Stomach smooth muscle (tissue), 2 donors: Measurements from ENCODE around the gene GIT1.

Experiments used
- H3K27ac ChIP-seq: one replicate; pipeline ENCODE4 v1.7.0; 2013; ENCODE audit warnings: mild to moderate bottlenecking, low read length, inconsistent platforms
- H3K27me3 ChIP-seq, 2 donors: one replicate each; pipeline ENCODE4 v1.7.0; 2013; ENCODE audit warnings: low read length in 2 of 2; ENCODE audit not compliant: insufficient read depth in 2 of 2, control insufficient read depth in 1 of 2
- H3K36me3 ChIP-seq, 2 donors: one replicate each; pipeline ENCODE4 v1.7.0; 2013; ENCODE audit warnings: low read length in 2 of 2; ENCODE audit not compliant: control insufficient read depth in 2 of 2, insufficient read depth in 2 of 2
- H3K4me1 ChIP-seq: one replicate; pipeline ENCODE4 v1.7.0; 2013; ENCODE audit warnings: low read length; ENCODE audit not compliant: control insufficient read depth, insufficient read depth
- H3K4me3 ChIP-seq, 2 donors: one replicate each; pipeline ENCODE4 v1.7.0; 2013; ENCODE audit warnings: low read length in 2 of 2
- H3K9ac ChIP-seq, 2 donors: one replicate each; pipeline ENCODE4 v1.7.0; 2013; ENCODE audit warnings: low read length in 2 of 2, mild to moderate bottlenecking in 1 of 2
- H3K9me3 ChIP-seq, 2 donors: one replicate each; pipeline ENCODE4 v1.7.0; 2013; ENCODE audit warnings: low read length in 2 of 2; ENCODE audit not compliant: control insufficient read depth in 2 of 2
- donor health status: healthy.
- donor health status: Pancreatic carcinoma.

The GIT1 gene

DNA sequence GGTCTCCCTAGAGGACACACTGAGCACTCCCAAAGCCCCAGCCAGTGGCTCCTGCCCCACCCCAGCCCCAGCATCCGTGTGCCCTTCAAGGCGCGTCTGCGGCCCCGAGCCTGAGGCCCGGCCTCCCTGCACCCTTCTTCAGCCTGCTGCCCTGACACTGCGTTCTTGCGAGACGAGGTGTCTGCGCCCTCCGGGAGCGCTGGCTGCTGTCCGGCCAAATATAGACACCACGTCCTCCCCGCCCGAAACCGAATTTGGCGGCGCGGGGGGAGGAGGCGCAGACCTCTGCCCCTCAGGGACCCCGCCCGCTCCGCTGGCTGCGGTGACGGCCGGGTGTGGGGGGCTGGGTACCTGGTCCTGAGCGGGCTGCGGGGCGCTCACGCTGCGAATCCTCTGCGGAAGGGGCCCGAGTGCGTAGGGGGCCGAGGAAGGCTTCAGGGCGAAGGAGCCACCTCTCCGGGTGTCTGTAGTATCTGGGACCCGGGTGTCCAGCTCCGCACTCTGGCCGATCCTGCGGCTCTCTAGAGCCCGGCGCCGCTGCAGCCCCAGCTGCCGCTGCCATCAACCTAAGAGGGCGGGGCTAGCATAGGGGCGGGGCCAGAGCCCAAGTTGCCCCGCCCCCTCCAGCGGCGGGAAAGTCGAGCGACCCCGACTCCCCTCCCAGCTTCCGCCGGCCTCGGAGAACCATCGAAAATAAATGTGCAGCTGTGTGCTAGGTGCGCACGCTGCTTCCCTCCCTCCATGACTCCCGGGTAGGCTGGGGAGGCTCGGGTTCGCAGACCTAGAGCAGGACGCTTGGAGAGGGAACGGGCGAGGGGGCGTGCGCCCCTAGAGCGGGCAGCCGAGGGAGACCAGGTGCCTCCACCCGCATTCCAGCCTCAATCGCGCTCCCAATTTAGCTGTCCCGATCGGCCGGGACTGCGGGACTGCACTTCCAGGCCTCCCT, 33.2 kb upstream of the GIT1 start, which contains the start of gene CORO6:
CORO6 (minus strand) TSS at position 576 of the 946 bp plus-strand sequence. CDS start 1,491 bp downstream, outside the sequence.
- Histone ChIP-seq H3K4me3 (peak within 1 kb of the TSS; percentile 71 to 81), H3K9ac (peak within 1 kb of the TSS; percentile 66), H3K36me3 (peaks cover 0 to 2% of the 10 kb centered on the region in 2 donors), H3K27ac (peak within 1 kb of the TSS; percentile 73), H3K9me3 (no peaks in the 10 kb centered on the region), H3K27me3 (no peaks in the 10 kb centered on the region), H3K4me1 (peaks cover 59% of the 10 kb centered on the region)

DNA sequence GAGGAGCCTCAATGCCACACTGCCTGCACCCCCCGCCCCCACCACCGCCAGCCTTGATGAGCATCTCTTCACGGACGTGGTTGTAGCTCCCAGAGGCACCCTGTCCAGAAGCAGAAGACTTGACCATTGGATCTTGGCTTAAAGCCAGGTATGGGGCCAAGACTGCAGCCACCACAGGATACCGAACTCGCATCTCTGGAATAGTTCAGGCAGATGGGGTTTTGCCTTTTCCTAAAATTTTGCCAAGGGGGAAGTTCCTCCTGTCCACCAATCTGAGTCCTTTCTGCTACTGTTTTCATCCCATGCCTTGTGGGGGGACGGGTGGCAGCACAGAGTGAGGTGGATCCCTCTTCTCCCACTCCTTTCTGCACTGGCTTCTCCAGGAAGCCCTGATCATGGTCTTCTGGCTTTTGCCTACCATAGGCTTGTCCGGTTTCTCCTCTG, 32.3 kb upstream of the GIT1 start:
- Histone ChIP-seq H3K9me3 (no peaks in the 10 kb centered on the region), H3K36me3 (peaks cover 0 to 2% of the 10 kb centered on the region in 2 donors), H3K4me1 (peaks cover 67% of the 10 kb centered on the region), H3K9ac (peak overlapping the region; percentile 66), H3K27ac (peak overlapping the region; percentile 73), H3K4me3 (peak overlapping the region; percentile 71 to 81), H3K27me3 (no peaks in the 10 kb centered on the region)

DNA sequence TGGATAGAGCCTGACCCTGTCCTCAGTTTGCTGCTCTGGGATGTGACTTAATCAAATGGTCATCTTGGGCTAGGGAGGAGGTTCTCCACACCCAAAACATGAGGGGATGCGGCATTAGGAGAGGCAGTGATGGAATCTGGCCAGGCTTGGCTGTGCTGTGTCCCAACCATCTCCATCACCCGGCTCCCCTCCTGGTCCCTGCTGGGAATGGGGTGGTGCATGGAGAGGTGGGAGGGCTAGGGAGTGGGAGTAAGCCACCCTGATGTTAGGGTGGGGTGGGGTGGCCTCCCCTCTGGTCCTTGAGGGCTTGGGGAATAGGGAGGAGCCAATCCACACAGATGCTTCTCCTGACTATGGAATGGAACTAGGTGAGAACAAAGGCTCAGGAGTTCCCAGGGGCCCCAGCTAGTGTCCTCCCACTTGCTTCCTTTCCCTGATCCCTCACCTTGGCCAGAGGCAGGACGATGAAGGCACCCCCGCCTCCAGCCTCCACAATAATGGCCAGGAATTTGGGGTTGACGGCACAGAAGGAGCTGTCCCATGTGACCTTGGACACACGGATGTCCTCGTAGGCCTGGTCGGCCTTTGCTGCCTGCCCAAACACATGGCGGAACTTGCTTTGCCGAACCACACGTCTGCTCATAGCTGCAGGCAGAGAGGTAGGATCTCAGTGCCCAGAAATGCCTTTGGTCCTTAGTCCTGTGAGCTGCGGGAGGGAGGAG, 31.5 kb upstream of the GIT1 start:
- Histone ChIP-seq H3K36me3 (no peaks in the 10 kb centered on the region), H3K27me3 (no peaks in the 10 kb centered on the region), H3K4me1 (peaks cover 76% of the 10 kb centered on the region), H3K27ac (peak overlapping the region; percentile 46), H3K4me3 (peak overlapping the region in 1 of 2 donors; percentile 81), H3K9me3 (no peaks in the 10 kb centered on the region), H3K9ac (no peak overlapping the region)

DNA sequence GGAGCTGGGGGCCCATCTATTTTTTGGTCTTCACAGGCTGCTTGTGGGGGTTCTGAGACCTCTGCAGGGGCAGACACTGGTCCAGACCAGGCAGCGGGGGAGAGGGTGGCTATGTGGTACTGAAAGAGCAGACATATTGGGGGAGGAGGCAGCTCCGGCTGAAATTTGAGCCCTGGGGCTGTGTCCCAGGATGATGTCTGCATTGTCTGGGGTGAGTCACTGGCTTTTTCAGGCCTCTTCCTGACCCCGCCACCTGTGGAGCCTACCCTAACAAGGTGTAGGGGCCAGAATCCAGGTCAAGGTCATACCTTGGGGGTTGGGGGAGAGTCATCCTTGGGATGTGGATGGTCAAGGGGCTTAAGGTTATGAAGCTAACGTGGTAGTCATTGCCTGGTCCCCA, 30.8 kb upstream of the GIT1 start:
- no peak overlapping the region for H3K9ac ChIP-seq
- no peak overlapping the region for H3K4me3 ChIP-seq
- H3K4me1 ChIP-seq = peaks cover 81% of the 10 kb centered on the region
- no peaks in the 10 kb centered on the region for H3K27me3 ChIP-seq
- H3K36me3 ChIP-seq = no peaks in the 10 kb centered on the region
- no peaks in the 10 kb centered on the region for H3K9me3 ChIP-seq
- H3K27ac ChIP-seq = no peak overlapping the region

DNA sequence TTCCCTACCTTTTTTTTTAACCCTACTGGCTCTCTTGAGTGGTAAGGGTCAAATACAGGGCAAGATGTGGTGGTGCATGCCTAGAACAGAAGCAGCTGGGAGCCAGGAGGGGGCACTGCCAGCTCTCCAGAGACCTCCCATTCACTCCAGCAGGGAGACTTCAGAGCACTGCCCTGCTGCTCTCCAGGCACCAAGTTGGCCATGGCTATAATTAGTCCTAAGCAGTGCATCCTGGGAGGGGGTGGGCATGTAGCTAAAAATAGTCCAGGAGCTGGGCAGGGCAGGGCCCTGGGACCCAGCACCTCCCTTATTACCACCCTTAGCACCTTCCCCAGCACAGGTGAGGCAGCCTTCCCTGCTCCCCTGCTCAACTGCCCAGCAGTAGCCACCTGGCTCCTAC, 29.8 kb upstream of the GIT1 start:
- Histone ChIP-seq H3K27ac (no peak overlapping the region), H3K4me1 (peaks cover 86% of the 10 kb centered on the region)

DNA sequence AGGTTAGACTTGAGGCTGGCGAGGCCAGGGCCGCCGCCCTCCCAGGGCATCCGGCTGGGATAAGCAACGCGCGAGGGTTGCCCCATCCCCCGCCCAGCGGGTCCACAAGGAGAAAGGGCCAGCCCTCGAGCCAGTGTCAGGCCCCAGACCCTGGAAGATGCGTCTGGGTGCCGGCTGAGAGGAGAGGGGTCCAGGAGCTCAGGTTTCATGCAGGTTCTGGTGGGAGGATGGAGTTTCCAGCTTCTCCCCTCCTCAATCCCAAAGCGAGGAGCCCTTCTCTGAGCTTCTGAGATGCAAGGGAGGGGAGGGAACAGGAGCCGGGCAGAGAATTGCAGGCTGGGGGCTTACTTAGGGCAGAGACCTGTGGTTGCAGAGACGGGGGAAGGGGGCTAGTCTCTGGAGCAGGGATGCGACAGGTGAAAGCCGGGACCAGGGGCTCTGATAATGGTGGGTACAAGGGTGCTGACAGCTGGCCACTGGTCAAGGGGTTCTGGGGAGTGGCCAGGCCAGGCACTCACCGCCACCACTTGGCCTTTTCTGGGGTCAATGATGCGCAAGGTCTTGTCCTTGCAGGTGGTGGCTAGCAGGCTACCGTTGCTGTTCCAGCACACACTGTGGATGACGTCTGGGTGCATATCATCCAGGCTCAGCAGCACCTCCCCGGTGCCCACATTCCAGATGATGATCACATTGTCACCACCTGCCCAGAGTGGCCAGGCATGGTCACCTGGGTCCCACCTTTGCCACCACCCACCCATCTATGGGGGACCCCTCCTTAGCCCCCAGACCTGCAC, 29.0 kb upstream of the GIT1 start:
- Histone ChIP-seq H3K36me3 (no peaks in the 10 kb centered on the region), H3K4me1 (peaks cover 94% of the 10 kb centered on the region), H3K27me3 (no peaks in the 10 kb centered on the region), H3K4me3 (peak overlapping the region in 1 of 2 donors; percentile 69), H3K9ac (no peak overlapping the region), H3K9me3 (no peaks in the 10 kb centered on the region), H3K27ac (no peak overlapping the region)

More for the DNA sequence above, 29.8 kb upstream of the GIT1 start:
- peak overlapping the region in 1 of 2 donors; percentile 44 for H3K4me3 ChIP-seq
- H3K36me3 ChIP-seq = no peaks in the 10 kb centered on the region
- H3K27me3 ChIP-seq = no peaks in the 10 kb centered on the region
- H3K9ac ChIP-seq = no peak overlapping the region
- H3K9me3 ChIP-seq = no peaks in the 10 kb centered on the region

DNA sequence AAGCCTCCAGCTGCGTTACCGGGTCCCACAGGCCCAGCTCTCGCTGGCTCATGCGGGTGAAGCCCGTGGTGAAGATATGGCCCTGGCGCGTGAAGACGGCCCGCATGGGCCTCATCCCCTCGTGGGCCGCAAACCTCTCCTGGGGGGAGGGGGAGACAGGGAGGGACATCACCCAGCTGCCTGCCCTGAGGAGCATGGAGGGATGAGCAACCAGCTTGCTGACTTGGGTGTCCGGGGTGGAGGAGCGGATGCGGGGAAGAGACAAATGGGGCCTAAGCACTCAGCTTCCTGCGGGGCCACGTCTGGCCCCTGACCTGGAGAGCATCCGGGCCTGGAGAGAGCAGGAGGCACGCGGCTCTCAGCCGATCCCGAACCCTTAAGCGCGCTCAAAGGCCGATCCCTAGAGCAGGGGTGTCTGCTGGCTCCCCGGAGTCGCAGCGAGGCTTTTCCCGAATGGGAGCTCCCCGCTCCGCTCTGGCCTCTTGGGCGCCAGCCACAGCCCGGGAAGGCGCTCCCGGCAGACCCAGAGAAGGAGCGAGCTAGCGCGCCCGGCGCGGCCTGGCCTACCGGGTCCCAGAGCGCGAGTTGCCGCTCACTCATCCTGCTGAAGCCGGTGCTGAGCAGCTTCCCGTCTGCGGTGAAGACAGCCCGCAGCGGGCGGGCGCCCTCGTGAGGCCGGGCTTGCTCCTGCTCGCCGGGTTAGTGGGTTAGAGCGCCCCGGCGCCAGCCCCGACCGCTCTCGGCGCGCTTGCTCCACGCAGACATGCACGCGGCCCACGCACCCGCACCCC, 28.2 kb upstream of the GIT1 start:
- H3K4me1 ChIP-seq = peaks cover 96% of the 10 kb centered on the region
- H3K27ac ChIP-seq = no peak overlapping the region
- no peaks in the 10 kb centered on the region for H3K27me3 ChIP-seq
- no peaks in the 10 kb centered on the region for H3K9me3 ChIP-seq
- peak overlapping the region; percentile 29 to 44 for H3K9ac ChIP-seq
- H3K4me3 ChIP-seq = peak overlapping the region; percentile 54 to 69
- H3K36me3 ChIP-seq = no peaks in the 10 kb centered on the region

DNA sequence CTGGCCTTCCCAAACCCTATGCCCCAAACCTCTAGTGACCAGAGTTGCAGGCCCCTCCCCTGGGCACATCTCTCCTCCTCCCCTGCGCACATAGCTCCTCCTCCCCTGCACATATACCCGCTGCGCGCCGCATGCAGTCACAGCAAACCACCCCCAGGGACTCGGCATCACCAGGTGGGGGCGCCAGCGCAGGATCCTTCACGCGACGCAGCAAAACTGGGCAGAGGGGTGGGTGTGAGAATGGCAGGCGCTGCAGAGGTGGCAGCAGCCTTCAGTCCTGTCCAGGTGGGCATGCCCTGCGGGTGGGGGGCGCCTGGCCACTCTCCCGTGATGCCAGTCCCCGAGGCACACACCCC, 27.7 kb upstream of the GIT1 start:
- Histone ChIP-seq H3K36me3 (no peaks in the 10 kb centered on the region), H3K4me3 (peak overlapping the region; percentile 54 to 69), H3K27ac (no peak overlapping the region), H3K4me1 (peaks cover 92% of the 10 kb centered on the region), H3K9me3 (no peaks in the 10 kb centered on the region), H3K9ac (peak overlapping the region in 1 of 2 donors; percentile 44), H3K27me3 (no peaks in the 10 kb centered on the region)

DNA sequence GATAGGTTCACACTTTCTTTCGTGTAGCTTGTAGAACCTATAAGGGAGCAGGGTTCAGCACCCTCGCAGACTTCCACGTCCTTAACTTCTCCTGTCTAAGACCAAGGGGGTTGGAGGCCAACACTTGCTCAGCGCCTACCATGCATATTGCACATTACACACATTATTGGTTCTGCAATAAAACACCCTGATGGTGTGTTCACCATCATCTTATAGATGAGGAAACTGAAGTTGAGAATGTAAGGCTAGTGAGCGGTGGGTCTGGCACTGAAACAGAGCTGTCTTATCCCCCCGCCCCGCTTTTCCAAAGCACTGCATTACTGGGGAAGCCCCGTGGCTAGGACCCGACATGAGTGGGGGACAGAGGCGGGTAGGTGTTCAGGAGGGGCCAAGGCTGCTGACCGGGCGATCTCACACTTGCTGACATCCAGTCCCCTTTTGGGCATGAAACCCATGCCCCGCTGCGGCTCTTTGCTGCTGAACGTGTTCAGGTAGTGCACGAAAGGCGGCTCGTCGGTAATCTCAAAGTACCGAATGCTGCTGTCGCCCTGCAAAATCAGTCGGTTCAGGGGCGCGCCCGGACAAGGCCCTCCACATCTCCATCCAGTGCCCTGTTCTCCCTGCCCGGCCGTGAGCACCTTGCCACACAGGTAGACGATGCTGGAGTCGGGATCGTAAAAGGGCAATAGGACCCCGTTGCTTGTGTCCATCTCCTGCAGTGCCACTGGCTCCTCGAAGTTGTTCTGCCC, 27.0 kb upstream of the GIT1 start:
- Histone ChIP-seq H3K27ac (no peak overlapping the region), H3K36me3 (no peaks in the 10 kb centered on the region), H3K9ac (peak overlapping the region; percentile 14 to 21), H3K27me3 (no peaks in the 10 kb centered on the region), H3K4me1 (peaks cover 85% of the 10 kb centered on the region), H3K9me3 (no peaks in the 10 kb centered on the region), H3K4me3 (peak overlapping the region; percentile 48 to 69)
